ENCODE results near the gene ITPRID1.

DNA sequence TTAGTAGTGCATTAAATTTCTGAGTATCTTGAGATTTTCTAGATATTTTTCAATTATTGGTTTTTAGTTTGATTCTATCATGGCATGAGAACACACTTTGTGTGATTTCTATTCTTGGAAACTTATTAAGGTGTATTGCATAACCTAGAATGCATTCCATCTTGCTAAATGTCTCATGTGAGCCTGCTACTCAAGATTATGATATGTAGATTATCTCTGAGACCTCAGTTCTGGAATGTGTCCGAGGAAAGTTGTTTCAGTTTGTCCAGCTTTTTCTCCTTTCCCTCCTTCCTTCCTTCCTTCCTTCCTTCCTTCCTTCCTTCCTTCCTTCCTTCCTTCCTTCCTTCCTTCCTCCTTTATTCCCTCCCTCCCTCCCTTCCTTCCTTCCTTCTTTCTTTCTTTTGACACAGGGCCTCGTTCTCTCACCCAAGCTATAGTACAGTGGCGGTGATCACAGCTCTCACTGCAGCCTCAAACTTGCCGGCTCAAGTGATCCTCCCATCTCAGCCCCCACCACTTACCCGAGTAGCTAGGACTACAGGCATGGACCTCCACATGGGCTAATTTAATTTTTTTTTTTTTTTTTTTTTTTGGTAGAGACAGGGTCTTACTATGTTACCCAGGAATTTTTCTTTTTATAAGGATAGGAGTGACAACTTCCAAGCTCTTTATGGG lies 7.6 kb downstream of the ITPRID1 start:
- TF ChIP-seq, protein P1, sequence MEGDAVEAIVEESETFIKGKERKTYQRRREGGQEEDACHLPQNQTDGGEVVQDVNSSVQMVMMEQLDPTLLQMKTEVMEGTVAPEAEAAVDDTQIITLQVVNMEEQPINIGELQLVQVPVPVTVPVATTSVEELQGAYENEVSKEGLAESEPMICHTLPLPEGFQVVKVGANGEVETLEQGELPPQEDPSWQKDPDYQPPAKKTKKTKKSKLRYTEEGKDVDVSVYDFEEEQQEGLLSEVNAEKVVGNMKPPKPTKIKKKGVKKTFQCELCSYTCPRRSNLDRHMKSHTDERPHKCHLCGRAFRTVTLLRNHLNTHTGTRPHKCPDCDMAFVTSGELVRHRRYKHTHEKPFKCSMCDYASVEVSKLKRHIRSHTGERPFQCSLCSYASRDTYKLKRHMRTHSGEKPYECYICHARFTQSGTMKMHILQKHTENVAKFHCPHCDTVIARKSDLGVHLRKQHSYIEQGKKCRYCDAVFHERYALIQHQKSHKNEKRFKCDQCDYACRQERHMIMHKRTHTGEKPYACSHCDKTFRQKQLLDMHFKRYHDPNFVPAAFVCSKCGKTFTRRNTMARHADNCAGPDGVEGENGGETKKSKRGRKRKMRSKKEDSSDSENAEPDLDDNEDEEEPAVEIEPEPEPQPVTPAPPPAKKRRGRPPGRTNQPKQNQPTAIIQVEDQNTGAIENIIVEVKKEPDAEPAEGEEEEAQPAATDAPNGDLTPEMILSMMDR (IDR thresholded peaks at IDR 0.05): no peak
- TF ChIP-seq POLR2A (IDR thresholded peaks at IDR 0.05) (no peak), EP300 (IDR thresholded peaks at IDR 0.05) (no peak)

Measured in ovary (tissue), 3 donors.